ENCODE results near the gene PCNX1.

PCNX1 gene

GRCh38 chr14:71076462-71077092 lies 169.3 kb downstream of the PCNX1 start:
- no peak for DNase-seq (ENCODE audit: low read depth in 2 of 2)

GRCh38 chr14:71078500-71078899 lies 171.2 kb downstream of the PCNX1 start:
- no peak for DNase-seq (ENCODE audit: low read depth in 2 of 2)

DNA sequence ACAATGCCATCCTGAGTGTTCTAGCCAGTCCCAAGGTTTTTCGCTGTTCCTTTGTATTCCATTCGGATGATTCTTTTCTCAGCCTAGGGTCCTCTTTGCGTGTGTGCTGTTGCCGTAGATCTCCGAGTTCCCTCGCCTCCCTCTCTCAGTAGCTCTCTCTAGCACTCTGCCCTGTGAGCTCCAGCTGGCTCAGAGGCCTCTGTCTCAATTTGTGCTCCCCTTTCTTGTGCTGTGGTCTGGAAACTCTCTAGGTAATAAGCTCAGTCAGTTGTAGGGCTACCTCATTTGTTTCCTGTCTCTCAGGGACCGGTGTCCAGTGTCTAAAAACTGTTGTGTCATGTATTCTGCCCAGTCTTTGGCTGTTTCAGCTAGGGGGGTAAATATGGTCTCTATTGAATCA lies 179.3 kb downstream of the PCNX1 start:
- DNase-seq (ENCODE audit: low read depth in 2 of 2), result no peak

- DNase-seq (ENCODE audit: low read depth in 2 of 2), result no peak
These were observed 182.7 kb downstream of the PCNX1 start for GRCh38 chr14:71089971-71090370.

DNA sequence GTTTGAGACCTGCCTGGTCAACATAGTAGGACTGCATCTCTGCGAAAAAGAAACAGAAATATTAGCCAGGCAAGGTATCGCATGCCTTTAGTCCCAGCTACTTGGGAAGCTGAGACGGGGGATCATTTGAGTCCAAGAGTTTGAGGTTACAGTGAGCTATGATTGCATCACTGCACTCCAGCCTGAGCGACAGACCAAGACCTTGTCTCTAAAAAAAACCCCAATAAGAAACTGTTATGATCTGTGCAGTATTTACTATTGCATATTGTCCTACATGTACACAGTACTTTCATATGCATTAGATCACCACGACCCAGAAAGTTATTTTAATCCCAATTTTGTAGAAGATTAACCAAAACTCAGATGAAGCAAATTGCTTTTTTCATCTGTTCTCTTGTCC lies 187.5 kb downstream of the PCNX1 start:
- no peak for DNase-seq (ENCODE audit: low read depth in 2 of 2)

DNA sequence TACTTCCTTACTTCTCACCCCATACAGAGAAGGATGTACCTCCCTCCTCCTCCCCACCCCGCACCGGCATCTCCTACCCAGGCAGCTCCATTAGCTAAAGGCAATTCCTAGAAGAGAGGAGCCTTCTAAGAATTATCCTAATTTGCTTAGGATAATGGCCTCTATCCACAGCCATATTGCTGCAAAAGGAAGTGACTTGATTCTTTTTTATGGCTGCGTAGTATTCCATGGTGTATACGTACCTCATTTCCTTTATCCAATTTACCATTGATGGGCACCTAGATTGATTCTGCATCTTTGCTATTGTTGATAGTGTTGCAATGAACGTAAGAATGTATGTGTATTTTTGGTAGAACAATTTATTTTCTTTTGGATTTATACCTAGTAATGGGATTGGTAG lies 189.7 kb downstream of the PCNX1 start:
- no peak for DNase-seq (ENCODE audit: low read depth in 2 of 2)

DNA sequence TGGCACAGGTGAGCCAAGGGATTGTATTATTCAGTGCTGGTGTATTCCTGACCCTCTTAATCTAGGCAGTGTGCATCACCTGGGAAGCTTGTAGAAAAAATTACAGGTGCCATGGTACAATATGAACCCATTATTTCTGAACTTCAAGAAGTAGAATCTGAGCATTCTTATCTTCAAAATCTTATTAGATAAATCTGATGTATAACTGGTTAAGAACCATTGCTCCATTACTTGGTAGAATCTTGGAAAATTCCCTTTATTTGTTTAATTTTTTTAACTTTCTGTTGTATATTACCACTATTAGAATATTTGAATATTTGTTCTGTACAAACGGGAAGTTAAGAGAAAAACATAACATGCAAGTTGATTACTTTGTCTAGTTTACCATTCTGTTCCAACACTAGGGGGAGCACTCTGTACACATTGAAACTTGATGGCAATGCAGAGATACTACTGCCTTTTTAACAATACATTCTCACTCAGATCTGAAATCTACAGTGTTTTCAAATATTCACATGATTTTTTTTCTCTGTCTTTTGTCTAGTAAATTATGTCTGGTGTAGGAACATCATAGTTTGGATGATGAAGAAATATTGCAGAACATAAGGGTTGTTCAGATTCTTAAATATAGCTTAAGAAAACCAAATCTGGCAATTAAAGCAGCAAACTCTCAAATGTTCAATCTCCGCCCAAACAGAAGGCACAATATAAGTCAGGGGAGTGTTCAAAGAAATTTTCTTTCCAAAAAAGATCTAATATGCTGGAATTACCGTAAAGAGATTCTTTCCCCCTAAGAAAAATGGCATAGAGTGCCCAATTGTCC lies 196.6 kb downstream of the PCNX1 start:
- DNase-seq (ENCODE audit: low read depth in 2 of 2), result no peak

- no peak for DNase-seq (ENCODE audit: low read depth in 2 of 2)
These were observed 197.9 kb downstream of the PCNX1 start for GRCh38 chr14:71105177-71105576.

- DNase-seq (ENCODE audit: low read depth in 2 of 2), result no peak
These were observed 200.7 kb downstream of the PCNX1 start for GRCh38 chr14:71107921-71108320.

DNA sequence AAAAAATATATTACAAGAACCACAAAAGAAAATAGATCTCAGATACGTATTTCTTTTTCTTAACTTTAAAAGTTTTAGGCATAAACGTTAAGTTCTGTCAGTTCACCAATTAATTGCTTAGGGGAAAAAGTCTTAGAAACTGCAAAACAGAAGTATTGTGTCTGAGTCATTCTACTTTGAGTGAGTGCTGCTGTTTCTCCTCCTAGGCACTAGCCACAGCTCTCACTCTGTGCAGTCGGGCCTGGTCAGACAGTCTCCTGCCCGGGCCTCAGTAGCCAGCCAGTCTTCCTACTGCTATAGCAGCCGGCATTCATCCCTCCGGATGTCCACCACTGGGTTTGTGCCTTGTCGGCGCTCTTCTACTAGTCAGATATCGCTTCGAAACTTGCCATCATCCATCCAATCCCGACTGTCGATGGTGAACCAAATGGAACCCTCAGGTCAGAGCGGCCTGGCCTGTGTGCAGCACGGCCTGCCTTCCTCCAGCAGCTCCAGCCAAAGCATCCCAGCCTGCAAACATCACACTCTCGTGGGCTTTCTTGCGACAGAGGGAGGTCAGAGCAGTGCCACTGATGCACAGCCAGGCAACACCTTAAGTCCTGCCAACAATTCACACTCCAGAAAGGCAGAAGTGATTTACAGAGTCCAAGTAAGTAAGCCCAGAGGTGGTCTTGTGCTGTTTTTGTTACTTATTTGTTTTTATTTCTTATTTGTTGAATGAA lies 201.3 kb downstream of the PCNX1 start:
- no peak for DNase-seq (ENCODE audit: low read depth in 2 of 2)

DNA sequence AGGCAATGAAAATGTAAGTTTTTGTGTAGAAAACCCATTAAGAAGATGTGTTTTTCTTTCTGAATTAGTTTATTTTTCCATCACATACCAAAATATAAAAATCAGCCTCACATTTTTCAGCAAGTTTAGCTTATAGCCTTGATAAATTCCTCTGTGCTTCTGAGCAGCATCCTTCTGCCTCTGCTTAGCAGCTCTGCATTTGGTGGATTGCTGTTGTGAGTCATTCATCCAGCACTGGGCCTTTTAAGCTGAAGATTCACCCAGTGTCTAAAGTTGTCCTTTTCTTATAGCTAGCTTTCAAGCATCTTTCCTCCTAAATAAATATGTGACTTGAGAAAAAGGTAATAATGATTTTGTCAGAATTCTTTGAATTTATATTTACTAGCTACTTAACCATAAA lies 206.1 kb downstream of the PCNX1 start:
- no peak for DNase-seq (ENCODE audit: low read depth in 2 of 2)

GRCh38 chr14:71114565-71114964 lies 207.3 kb downstream of the PCNX1 start:
- DNase-seq (ENCODE audit: low read depth in 2 of 2), result no peak

- no peak for DNase-seq (ENCODE audit: low read depth in 2 of 2)
These were observed 208.0 kb downstream of the PCNX1 start for GRCh38 chr14:71115306-71115705.

DNA sequence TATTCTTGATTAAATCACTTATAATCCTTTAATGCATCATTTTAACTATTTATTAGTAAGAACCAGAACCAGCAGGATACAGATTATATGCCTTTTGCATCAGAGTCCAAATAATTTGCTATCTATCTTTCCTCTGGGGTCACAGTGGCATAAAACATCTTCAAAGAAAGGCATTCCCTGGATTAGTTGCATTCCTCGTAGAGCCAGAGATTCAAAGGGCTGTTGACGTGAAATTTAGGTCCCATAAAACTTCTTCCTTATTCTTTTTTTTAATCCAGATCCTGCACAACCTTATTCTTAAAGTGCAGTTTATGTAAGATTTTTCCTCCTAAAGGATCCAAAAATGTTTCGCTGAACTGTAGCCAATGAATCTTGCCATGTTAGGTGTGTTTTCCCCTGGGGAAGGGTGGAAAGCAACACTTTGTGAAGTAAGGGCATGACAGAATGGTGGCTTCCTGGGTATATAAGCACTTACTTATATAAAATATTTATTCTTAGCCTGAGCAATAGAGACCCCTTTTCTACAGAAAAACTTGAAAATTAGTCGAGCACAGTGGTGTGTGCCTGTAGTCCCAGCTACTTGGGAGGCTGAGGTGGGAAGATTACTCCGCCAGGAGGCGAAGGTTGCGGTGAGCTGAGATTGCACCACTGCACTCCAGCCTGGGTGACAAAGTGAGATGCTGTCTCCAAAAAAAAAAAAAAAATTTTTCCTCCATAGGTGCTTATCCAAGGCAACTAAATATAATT lies 208.7 kb downstream of the PCNX1 start:
- no peak for DNase-seq (ENCODE audit: low read depth in 2 of 2)

- DNase-seq (ENCODE audit: low read depth in 2 of 2), result no peak
These were observed 209.4 kb downstream of the PCNX1 start for GRCh38 chr14:71116568-71117122.

GRCh38 chr14:71117839-71118743 lies 210.8 kb downstream of the PCNX1 start:
- DNase-seq (ENCODE audit: low read depth in 2 of 2), result no peak

- DNase-seq (ENCODE audit: low read depth in 2 of 2), result no peak
These were observed 211.8 kb downstream of the PCNX1 start for GRCh38 chr14:71119075-71119474.

DNA sequence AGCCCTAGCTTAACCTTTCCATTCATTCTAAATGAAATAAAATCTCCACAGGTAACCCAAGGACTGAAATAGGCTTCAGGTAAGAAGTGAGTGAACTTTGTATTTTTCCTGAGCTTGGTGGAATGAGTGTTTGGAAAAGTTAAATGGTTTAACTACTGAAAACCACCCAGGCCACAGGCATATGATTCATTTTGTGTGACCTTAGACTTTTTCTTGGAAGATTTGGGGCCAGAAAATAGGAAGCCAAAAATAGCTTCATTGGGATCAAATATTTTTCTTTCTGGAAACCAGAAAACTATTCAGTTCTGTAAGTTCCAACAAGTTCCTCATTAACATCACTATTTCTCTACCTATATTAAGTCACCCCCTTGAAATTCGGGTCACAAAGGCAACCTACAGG lies 212.6 kb downstream of the PCNX1 start:
- no peak for DNase-seq (ENCODE audit: low read depth in 2 of 2)

GRCh38 chr14:71121001-71121400 lies 213.7 kb downstream of the PCNX1 start:
- DNase-seq (ENCODE audit: low read depth in 2 of 2), result no peak

DNA sequence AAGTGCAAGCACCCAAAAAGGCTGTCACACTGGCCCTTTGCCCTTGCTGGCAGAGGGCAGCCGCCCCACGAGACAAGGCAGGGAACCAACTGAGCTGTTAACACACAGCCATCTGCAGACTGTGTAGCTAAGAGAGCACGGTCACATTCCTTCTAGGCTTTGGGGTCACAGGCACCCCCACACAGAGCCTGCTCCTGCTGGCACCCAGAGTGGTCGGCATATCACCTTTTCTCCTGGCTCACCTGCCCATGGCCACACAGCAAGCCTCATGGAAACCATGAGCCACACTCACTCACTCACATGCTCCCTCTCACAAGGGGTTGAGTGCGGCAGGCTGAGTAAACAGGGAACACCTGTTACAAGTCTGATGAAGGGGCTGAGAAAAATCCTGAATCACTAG lies 214.5 kb downstream of the PCNX1 start:
- DNase-seq (ENCODE audit: low read depth in 2 of 2), result no peak
